ENCODE results near the gene SGPP1. TPM values are rescaled to one million over a fixed set of nuclear protein-coding genes. Genes with fewer than 3 reads are reported as not detected.

SGPP1 gene
- total RNA-seq, 1 experiment from 2014 or later: 5.5 TPM

- no peaks in the 10 kb centered on the region for H3K36me3 Mint-ChIP-seq (ENCODE audit: insufficient read depth in 1 of 3, low read depth in 3 of 3)
- no peaks in the 10 kb centered on the region for H3K79me1 ChIP-seq (ENCODE audit: insufficient read depth, low read depth, low read length, poor library complexity, severe bottlenecking)
- DNase-seq: no peak
- no peak overlapping the region for H4K5ac ChIP-seq (ENCODE audit: insufficient read length, low read depth, low read length)
- no peak overlapping the region for H2BK5ac ChIP-seq (ENCODE audit: insufficient read length, low read length)
- H3K4me2 ChIP-seq (ENCODE audit: insufficient read depth, insufficient read length, low read length): no peak overlapping the region
- H3K56ac ChIP-seq (ENCODE audit: insufficient read length, low read depth, low read length): no peak overlapping the region
- no peaks in the 10 kb centered on the region for H3K23me2 ChIP-seq (ENCODE audit: insufficient read length, low read depth, low read length, poor library complexity, severe bottlenecking)
- no peak overlapping the region for H4K8ac ChIP-seq (replicated peaks; ENCODE audit: insufficient read length, low read depth, low read length)
- H3K4me1 Mint-ChIP-seq: no peaks in the 10 kb centered on the region; a peak in 1 of 4 replicates
- no peak for TF ChIP-seq CTCF (conservative IDR thresholded peaks at IDR 0.05)
- H2BK15ac ChIP-seq (ENCODE audit: low read depth, low read length): no peak overlapping the region
- 0 out of 7 replicates have a peak overlapping the region, but pooled peaks of 1 of the 3 experiments have one; percentile 54 for H3K27ac Mint-ChIP-seq
- H3T11ph ChIP-seq (ENCODE audit: low read length): no peak overlapping the region
- no peaks in the 10 kb centered on the region for H4K20me1 ChIP-seq (ENCODE audit: control insufficient read depth, insufficient read depth, insufficient read length)
- no CpG with 5 or more reads among the region's 7 CpGs for WGBS (ENCODE audit: extremely low coverage, insufficient read length, low lambda C conversion rate)
- no peak overlapping the region for H3K4me3 Mint-ChIP-seq
- H3K9me3 Mint-ChIP-seq: no peaks in the 10 kb centered on the region
- no peak overlapping the region for H3K27ac ChIP-seq (ENCODE audit: insufficient read length, low read depth, low read length)
- H3K23ac ChIP-seq (ENCODE audit: insufficient read length, low read depth, low read length): no peak overlapping the region
- H3K4me1 ChIP-seq (ENCODE audit: insufficient read depth, low read length): no peaks in the 10 kb centered on the region
- no peak overlapping the region for H2AK5ac ChIP-seq (ENCODE audit: insufficient read length, low read length)
- no peaks in the 10 kb centered on the region for H3K27me3 ChIP-seq (ENCODE audit: insufficient read depth, low read length)
- no peak overlapping the region for H4K91ac ChIP-seq (ENCODE audit: insufficient read length, low read depth, low read length)
- H3K27me3 Mint-ChIP-seq (ENCODE audit: low read depth): no peaks in the 10 kb centered on the region; the same call in 1 of the 2 replicates
- H3K9ac ChIP-seq (ENCODE audit: extremely low read depth, insufficient read length, low read length): no peak overlapping the region
- no peak overlapping the region for H3K18ac ChIP-seq (ENCODE audit: insufficient read length, low read depth, low read length)
- H2BK120ac ChIP-seq (ENCODE audit: low read depth, low read length, poor library complexity, severe bottlenecking): no peak overlapping the region
- H3K4ac ChIP-seq (ENCODE audit: low read depth, low read length): no peak overlapping the region
- no peak overlapping the region for H3K14ac ChIP-seq (ENCODE audit: insufficient read depth, low read length)
- H2BK20ac ChIP-seq (ENCODE audit: low read depth, low read length, poor library complexity, severe bottlenecking): no peak overlapping the region
- no peaks in the 10 kb centered on the region for H3K79me2 ChIP-seq (ENCODE audit: insufficient read depth, low read length)
- no peak overlapping the region for H2BK12ac ChIP-seq (ENCODE audit: insufficient read length, low read depth, low read length)
- H2AFZ ChIP-seq (ENCODE audit: low read length): no peak overlapping the region
- H3K9me3 ChIP-seq (ENCODE audit: control insufficient read depth, low read depth, low read length): no peaks in the 10 kb centered on the region
These were observed 55.3 kb downstream of the SGPP1 start for GRCh38 chr14:63672417-63673180.

Data from H9 (cell line).